Astrocyte (in vitro differentiated cells and primary cell): ENCODE measurements around the gene SERPINI2.

Experiments used
- CTCF ChIP-seq: IDR thresholded peaks from 2 replicates; pipeline ENCODE4 v1.5.1; 2011; ENCODE audit warnings: low read depth, mild to moderate bottlenecking, inconsistent platforms, low read length, moderate library complexity; ENCODE audit not compliant: insufficient read depth
- EZH2 ChIP-seq: IDR thresholded peaks from 2 replicates; pipeline ENCODE4 v1.6.1; 2012; ENCODE audit warnings: mild to moderate bottlenecking, low read length, inconsistent platforms; ENCODE audit not compliant: insufficient read depth

DNA sequence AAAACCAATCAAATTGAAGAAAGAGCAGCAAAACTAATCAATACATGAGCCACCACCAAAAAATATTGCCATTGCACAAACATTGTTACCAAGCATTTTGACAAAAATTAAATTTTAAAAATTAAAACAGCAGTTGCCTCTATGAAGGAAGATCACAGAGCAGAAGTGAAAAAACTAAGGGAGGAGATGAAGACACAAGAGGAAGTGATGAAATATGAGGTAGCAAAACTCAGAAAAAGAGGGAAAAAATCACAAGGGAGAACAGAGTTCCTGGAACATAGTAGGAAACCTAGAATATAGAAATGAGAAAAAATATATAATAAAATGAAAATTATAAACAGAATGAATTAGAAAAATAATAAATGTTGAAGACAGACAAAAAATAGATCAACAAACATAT, 7.3 kb upstream of the SERPINI2 start:
- TF ChIP-seq CTCF (no peak), EZH2 (no peak)
